Activated CD8-positive, alpha-beta T cell treated with anti-CD3 and anti-CD28 coated beads, Interleukin-2, amount 10 ng/mL, durations not matched to agents 7 days and 5 days (primary cell): Measurements from ENCODE around the gene RNF145. TPM values are rescaled to one million over a fixed set of nuclear protein-coding genes. Genes with fewer than 3 reads are reported as not detected.

ENCODE experiments used
- ATAC-seq: fragments of 150-1000 bp; cut with Tn5 transposase; one replicate; pipeline ENCODE4 v1.10.0; 2021; ENCODE audit warnings: moderate library complexity
- CTCF ChIA-PET: fragments of 350-600 bp; sonication (Branson Sonifier 250); formaldehyde crosslinking; loops from one replicate; lab custom pipeline; 2021; ENCODE audit warnings: antibody characterized with exemption; lab: Charles Lee
- POLR2A ChIA-PET: fragments of 350-600 bp; sonication (Branson Sonifier 250); formaldehyde crosslinking; loops from one replicate; lab custom pipeline; 2021; ENCODE audit warnings: antibody characterized with exemption; lab: Charles Lee
- DNase-seq: peaks from one replicate; pipeline ENCODE4 v3.0.0-alpha.2; 2020
- H3K27ac Mint-ChIP-seq: one replicate; pipeline ENCODE4 v1.8.0; 2021; ENCODE audit warnings: mild to moderate bottlenecking, mixed read lengths
- H3K27me3 Mint-ChIP-seq: one replicate; pipeline ENCODE4 v1.8.0; 2021; ENCODE audit warnings: low read depth, mixed read lengths
- H3K36me3 Mint-ChIP-seq: one replicate; pipeline ENCODE4 v1.8.0; 2021; ENCODE audit warnings: low read depth, mixed read lengths
- H3K4me1 Mint-ChIP-seq: one replicate; pipeline ENCODE4 v1.8.0; 2021; ENCODE audit warnings: low read depth, mixed read lengths
- H3K4me3 Mint-ChIP-seq: one replicate; pipeline ENCODE4 v1.8.0; 2021; ENCODE audit warnings: mild to moderate bottlenecking, mixed read lengths
- H3K9me3 Mint-ChIP-seq: one replicate; pipeline ENCODE4 v1.8.0; 2022; ENCODE audit warnings: mixed read lengths; ENCODE audit not compliant: insufficient read depth
- total RNA-seq, 2 experiments: library from RNA; stranded (reverse); gene quantifications; one replicate each; pipeline ENCODE4 v1.2.3, GENCODE V29; 2021

RNF145 gene
- total RNA-seq, 2 experiments from 2014 or later = 140 to 143 TPM

DNA sequence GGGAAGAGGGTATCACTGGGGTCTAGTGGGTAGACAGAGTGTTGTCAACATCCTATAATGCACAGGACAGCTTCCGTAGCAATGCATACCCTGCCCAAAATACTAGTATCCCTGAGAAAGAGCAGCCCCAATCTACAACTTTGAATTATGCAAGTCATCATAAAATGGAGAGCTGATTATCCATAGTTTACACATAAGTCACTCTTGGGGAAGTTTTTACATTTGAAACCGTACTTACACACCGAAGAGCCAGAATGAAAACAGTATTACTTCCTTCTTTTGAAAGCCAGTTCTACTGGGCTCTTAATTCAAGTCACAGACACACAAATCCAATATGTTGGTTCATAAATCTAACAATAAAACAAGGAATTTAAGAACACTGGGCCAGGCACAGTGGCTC lies 21.6 kb downstream of the RNF145 start:
- Mint-ChIP-seq H3K9me3 (no peaks in the 10 kb centered on the region), H3K27ac (no peak overlapping the region)

DNA sequence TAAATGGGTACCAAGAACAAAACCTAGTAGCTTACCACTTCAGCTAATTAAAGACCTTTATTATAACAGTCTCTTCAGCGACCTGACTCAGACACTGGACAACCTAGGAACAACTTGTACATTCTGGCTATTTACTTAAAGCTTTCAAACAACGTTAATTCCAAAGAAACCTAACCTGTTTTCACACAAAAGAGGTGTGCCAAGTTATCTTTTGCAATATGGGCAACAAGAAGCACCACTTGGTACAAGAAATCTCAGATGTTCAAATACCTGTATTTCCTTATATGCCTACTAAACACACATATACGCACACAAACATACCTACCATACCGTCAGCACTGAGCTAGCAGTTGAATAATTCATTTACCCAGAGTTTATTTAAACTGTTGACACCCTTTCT lies 23.0 kb downstream of the RNF145 start:
- ATAC-seq (no peak), DNase-seq (no peak)
- Mint-ChIP-seq H3K4me1 (peaks cover 24% of the 10 kb centered on the region), H3K27me3 (no peaks in the 10 kb centered on the region), H3K36me3 (peaks cover 52% of the 10 kb centered on the region), H3K4me3 (no peak overlapping the region), H3K9me3 (no peaks in the 10 kb centered on the region), H3K27ac (no peak overlapping the region)
- ChIA-PET POLR2A (interaction anchor here (0.7 kb wide), 1 partner anchor 1455 kb away, joined by 3 read pairs; no protein-coding TSS in a partner anchor), CTCF (interaction anchor here (0.6 to 1.7 kb wide), 4 partner anchors 10 to 130 kb away, joined by 3 to 6 read pairs (median 4); no protein-coding TSS in a partner anchor)

More for the DNA sequence above, 21.6 kb downstream of the RNF145 start:
- no peak for DNase-seq
- no peak for ATAC-seq
- ChIA-PET CTCF (interaction anchor here (1.3 kb wide), 1 partner anchor 30 kb away, joined by 4 read pairs; no protein-coding TSS in a partner anchor), POLR2A (no interaction called here)
- H3K27me3 Mint-ChIP-seq = no peaks in the 10 kb centered on the region
- no peak overlapping the region for H3K4me3 Mint-ChIP-seq
- H3K4me1 Mint-ChIP-seq = peaks cover 28% of the 10 kb centered on the region
- peaks cover 52% of the 10 kb centered on the region for H3K36me3 Mint-ChIP-seq

DNA sequence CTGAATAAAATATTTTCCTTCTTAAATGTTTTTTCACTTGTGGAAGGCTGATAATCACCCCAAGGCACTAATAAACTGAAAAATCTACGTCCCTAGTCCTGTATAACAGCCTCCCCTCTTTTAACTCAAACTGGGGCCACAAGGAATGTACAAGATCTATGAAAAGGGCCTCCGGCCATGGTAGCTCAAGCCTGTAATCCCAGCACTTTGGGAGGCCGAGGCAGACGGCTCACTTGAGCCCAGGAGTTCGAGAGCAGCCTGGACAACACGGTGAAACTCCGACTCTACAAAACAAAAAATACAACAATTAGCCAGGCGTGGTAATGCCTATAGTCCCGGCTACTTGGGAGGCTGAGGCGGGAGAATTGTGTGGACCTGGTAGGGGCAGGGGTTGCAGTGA lies 23.6 kb downstream of the RNF145 start:
- DNase-seq (no peak), ATAC-seq (no peak)
- Mint-ChIP-seq H3K27ac (peak overlapping the region; percentile 12), H3K9me3 (no peaks in the 10 kb centered on the region), H3K4me1 (peaks cover 26% of the 10 kb centered on the region), H3K4me3 (no peak overlapping the region), H3K36me3 (peaks cover 51% of the 10 kb centered on the region), H3K27me3 (no peaks in the 10 kb centered on the region)
- POLR2A ChIA-PET = no interaction called here
- CTCF ChIA-PET = interaction anchor here (0.6 to 1.7 kb wide), 3 partner anchors 11 to 131 kb away, joined by 3 to 6 read pairs (median 5); no protein-coding TSS in a partner anchor

DNA sequence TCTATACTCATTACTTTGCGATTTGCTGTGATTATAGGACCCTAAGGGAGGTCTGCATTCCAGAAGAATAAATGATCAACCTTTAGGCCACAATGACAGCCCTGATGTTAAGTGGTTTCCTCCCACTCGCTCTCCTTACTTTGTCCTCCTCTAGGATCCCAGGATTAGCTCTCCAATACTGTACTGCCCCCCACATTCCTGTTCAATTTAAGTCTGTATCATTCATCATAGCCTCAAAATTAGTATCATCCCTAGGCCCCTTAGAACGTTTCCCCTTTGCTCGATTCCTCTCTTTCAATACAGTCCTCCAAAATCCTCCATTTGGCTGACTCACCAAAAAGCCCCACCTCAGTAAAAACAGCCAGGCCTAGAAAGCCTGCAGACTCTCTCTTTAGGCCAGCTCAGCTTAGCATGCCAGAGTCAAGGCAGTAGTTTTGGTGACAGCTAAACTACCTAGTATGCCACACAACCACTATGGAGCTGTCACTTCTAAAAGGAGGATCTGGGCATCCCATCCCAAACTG lies 24.4 kb downstream of the RNF145 start:
- Mint-ChIP-seq H3K4me1 (peaks cover 33% of the 10 kb centered on the region), H3K4me3 (no peak overlapping the region), H3K27ac (peak overlapping the region; percentile 26), H3K9me3 (no peaks in the 10 kb centered on the region), H3K36me3 (peaks cover 56% of the 10 kb centered on the region), H3K27me3 (no peaks in the 10 kb centered on the region)
- ChIA-PET CTCF (interaction anchor here (1.6 kb wide), 1 partner anchor 28 kb away, joined by 6 read pairs; no protein-coding TSS in a partner anchor), POLR2A (interaction anchor here (0.9 kb wide), 1 partner anchor 23 kb away, joined by 4 read pairs; no protein-coding TSS in a partner anchor)
- DNase-seq (no peak), ATAC-seq (no peak)

DNA sequence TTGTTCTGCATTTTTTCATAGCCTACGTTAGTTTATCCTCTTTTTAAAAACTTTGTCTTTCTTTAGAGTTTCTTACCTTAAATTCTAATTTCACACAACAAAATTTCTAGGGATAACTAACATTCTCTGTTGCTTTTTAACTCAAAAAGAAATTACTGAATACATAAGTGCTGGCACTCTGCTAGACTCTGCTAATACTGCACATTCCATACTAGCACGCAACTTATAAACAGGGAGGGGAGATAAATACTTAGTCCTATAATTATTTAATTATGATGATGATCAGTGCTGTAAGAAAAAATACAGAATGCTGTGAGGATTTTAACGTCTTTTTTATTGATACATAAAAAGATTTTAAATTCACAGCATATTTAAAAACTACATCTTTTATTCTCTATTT lies 25.1 kb downstream of the RNF145 start:
- ChIA-PET POLR2A (interaction anchor here (1.2 kb wide), 1 partner anchor 24 kb away, joined by 5 read pairs; no protein-coding TSS in a partner anchor), CTCF (no interaction called here)
- no peaks in the 10 kb centered on the region for H3K9me3 Mint-ChIP-seq
- H3K4me3 Mint-ChIP-seq = no peak overlapping the region
- ATAC-seq (no peak), DNase-seq (no peak)
- H3K27me3 Mint-ChIP-seq = no peaks in the 10 kb centered on the region
- H3K36me3 Mint-ChIP-seq = peaks cover 56% of the 10 kb centered on the region
- H3K27ac Mint-ChIP-seq = no peak overlapping the region
- peaks cover 39% of the 10 kb centered on the region for H3K4me1 Mint-ChIP-seq

DNA sequence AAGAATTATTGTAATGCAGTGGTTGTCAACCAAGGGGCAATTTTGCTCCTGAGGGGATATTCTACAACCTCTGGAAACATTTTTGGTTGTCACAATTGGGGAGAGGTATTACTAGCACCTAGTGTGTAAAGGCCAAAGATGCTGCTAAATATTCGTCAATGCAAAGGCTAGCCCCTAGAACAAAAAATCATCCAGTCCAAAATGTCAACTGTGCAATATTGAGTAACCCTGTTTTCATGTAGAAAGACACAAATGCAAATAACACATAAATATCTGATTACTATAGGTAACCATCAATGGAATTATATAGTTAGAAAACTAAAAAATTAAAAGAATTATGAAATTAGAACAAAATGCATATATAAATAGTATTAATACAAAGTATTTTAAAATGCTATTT lies 26.1 kb downstream of the RNF145 start:
- no peak overlapping the region for H3K27ac Mint-ChIP-seq
- no peak for ATAC-seq
- DNase-seq = no peak
- H3K36me3 Mint-ChIP-seq = peaks cover 57% of the 10 kb centered on the region
- ChIA-PET CTCF (no interaction called here), POLR2A (interaction anchor here (1.2 kb wide), 1 partner anchor 25 kb away, joined by 5 read pairs; no protein-coding TSS in a partner anchor)
- no peak overlapping the region for H3K4me3 Mint-ChIP-seq
- H3K27me3 Mint-ChIP-seq = no peaks in the 10 kb centered on the region
- no peaks in the 10 kb centered on the region for H3K9me3 Mint-ChIP-seq
- H3K4me1 Mint-ChIP-seq = peaks cover 41% of the 10 kb centered on the region

DNA sequence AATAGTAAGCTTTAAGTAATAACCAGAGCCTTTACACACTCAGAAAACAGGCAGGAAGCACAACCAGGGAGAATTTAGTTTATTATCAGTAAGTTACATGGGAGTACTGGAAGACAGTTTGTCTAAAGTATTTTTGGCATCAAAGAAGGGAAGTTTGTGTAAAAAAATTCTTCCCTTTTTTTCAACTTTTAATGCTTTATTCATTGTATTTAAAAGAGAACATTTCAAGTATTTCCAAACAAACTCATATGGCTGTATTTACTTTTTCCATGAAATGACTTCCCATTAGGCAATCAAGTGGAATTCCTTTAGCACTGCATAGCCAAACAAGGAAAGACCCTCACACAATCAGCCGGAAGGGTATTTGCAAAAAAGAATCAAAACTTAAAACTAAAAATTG lies 26.7 kb downstream of the RNF145 start:
- DNase-seq (no peak), ATAC-seq (no peak)
- H3K27ac Mint-ChIP-seq = no peak overlapping the region
- POLR2A ChIA-PET = no interaction called here
- H3K4me3 Mint-ChIP-seq = no peak overlapping the region
- peaks cover 41% of the 10 kb centered on the region for H3K4me1 Mint-ChIP-seq
- no peaks in the 10 kb centered on the region for H3K27me3 Mint-ChIP-seq
- CTCF ChIA-PET = no interaction called here
- peaks cover 55% of the 10 kb centered on the region for H3K36me3 Mint-ChIP-seq
- no peaks in the 10 kb centered on the region for H3K9me3 Mint-ChIP-seq

DNA sequence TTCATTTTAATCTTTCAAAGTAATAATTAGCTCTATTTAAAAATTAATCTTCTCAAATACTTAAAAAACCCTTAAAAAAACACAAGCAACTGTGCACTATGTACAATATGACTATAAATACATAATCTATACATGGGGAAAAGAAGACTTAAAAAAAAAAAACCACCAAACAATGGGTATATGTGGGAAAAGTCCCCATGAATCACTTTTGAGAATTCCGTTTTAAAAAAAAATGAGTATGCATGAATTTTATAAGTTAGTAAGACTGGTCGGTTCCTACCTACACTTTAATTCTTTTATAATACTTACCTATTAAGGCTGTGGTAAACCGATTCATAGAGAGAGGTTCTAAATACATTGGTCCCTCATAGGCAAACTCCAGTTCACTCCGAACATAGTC lies 27.7 kb downstream of the RNF145 start:
- H3K27me3 Mint-ChIP-seq = no peaks in the 10 kb centered on the region
- H3K4me3 Mint-ChIP-seq = no peak overlapping the region
- ChIA-PET CTCF (no interaction called here), POLR2A (no interaction called here)
- DNase-seq (no peak), ATAC-seq (no peak)
- H3K27ac Mint-ChIP-seq = no peak overlapping the region
- peaks cover 62% of the 10 kb centered on the region for H3K36me3 Mint-ChIP-seq
- peaks cover 41% of the 10 kb centered on the region for H3K4me1 Mint-ChIP-seq
- no peaks in the 10 kb centered on the region for H3K9me3 Mint-ChIP-seq

DNA sequence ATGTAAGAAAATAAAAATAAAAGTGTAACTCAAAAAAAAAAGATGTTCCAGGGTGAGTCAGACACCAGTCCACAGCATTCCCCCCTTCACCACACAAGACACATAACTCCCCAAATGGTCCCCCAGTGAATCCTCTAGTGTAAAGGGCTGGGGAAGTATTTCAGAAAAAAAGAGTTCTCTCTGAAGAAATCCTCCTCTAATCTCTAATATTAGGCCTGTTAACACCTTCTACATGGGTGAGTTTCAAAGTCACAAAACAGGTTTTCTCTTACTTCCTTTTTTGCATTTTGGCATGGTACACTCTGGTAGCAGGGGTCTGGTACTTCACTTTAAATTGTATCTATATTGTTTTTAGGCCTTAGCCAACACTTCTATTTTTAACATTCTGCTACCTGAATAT lies 28.2 kb downstream of the RNF145 start:
- H3K9me3 Mint-ChIP-seq = no peaks in the 10 kb centered on the region
- H3K27ac Mint-ChIP-seq = no peak overlapping the region
- peaks cover 59% of the 10 kb centered on the region for H3K36me3 Mint-ChIP-seq
- DNase-seq (no peak), ATAC-seq (peak; percentile 16)
- ChIA-PET CTCF (no interaction called here), POLR2A (no interaction called here)
- no peaks in the 10 kb centered on the region for H3K27me3 Mint-ChIP-seq
- H3K4me3 Mint-ChIP-seq = no peak overlapping the region
- peaks cover 44% of the 10 kb centered on the region for H3K4me1 Mint-ChIP-seq

DNA sequence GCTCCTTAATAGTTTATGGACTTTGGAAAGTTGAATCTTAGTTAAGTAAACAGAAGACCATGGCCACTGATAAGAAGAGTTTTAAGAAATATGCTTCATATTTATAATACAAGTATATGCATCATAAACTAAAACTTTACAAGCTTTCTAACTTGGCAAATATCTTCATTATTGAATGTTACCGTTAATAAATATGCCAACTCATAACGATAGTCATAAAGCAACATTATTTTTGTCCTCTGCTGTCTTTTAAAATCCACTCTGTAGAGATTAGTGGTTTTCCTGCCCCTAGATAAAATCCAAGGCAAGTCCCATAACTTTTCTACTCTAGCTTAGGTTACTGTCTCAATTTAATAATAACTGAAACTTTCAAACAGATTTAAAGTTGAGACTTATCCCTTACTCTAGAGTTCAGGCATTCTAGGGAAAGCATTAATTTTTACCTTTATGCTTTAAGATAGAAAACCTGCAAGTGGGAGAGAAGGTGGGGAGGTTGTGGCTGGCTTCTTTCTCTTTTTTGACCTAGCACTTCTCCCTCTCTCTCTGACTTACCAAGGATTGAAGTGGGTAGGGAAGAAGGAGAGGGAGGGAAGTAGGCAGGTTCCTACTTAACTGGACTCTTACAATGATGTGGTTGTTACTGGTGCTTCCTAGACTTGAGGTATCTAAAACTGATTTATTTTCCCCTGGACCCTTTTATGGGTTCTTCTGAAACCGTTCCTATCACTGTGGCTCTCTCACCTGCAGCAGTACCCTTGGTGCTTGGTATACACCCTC lies 29.6 kb downstream of the RNF145 start:
- Mint-ChIP-seq H3K27ac (peak overlapping the region; percentile 65), H3K9me3 (no peaks in the 10 kb centered on the region), H3K4me3 (peak overlapping the region; percentile 36), H3K27me3 (no peaks in the 10 kb centered on the region), H3K4me1 (peaks cover 50% of the 10 kb centered on the region), H3K36me3 (peaks cover 56% of the 10 kb centered on the region)
- no peak for DNase-seq
- ATAC-seq = no peak
- POLR2A ChIA-PET = interaction anchor here (1.0 kb wide), 1 partner anchor 28 kb away, joined by 4 read pairs; no protein-coding TSS in a partner anchor
- CTCF ChIA-PET = interaction anchor here (0.8 kb wide), 1 partner anchor 23 kb away, joined by 3 read pairs; no protein-coding TSS in a partner anchor

DNA sequence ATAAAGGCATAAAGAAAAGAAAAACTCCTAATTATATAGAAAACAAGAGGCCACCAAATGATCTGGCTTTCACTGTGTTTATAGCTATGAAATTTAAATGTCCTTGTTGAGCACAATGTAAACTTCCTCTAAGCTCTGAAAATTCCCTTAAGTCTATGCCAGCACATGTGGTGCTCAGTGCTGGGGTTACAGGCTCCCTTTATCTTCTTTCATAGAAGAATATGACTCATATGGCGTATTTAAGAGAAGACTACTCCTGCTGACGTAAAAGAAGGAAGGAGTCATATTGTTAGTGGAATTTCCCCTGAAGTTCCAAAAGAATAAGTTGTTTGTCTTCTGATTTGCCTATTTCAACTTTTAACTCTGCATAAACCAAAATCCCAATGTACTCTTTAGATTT lies 30.4 kb downstream of the RNF145 start:
- POLR2A ChIA-PET = interaction anchor here (1.0 kb wide), 1 partner anchor 29 kb away, joined by 4 read pairs; no protein-coding TSS in a partner anchor
- H3K4me1 Mint-ChIP-seq = peaks cover 50% of the 10 kb centered on the region
- ATAC-seq = peak; percentile 41
- CTCF ChIA-PET = interaction anchor here (0.8 kb wide), 1 partner anchor 22 kb away, joined by 3 read pairs; no protein-coding TSS in a partner anchor
- no peaks in the 10 kb centered on the region for H3K9me3 Mint-ChIP-seq
- H3K4me3 Mint-ChIP-seq = no peak overlapping the region
- no peak overlapping the region for H3K27ac Mint-ChIP-seq
- H3K36me3 Mint-ChIP-seq = peaks cover 56% of the 10 kb centered on the region
- no peaks in the 10 kb centered on the region for H3K27me3 Mint-ChIP-seq
- DNase-seq = no peak
